HG03575 (cell line): ENCODE measurements around the gene MYO1G.

Experiments
- ATAC-seq: cut with Tn5 transposase; IDR thresholded peaks from one replicate; pipeline ENCODE4 v1.9.1; 2021; ENCODE audit not compliant: unreplicated experiment, insufficient number of reproducible peaks, low FRiP score; ENCODE audit errors: extremely low read depth

MYO1G gene

DNA sequence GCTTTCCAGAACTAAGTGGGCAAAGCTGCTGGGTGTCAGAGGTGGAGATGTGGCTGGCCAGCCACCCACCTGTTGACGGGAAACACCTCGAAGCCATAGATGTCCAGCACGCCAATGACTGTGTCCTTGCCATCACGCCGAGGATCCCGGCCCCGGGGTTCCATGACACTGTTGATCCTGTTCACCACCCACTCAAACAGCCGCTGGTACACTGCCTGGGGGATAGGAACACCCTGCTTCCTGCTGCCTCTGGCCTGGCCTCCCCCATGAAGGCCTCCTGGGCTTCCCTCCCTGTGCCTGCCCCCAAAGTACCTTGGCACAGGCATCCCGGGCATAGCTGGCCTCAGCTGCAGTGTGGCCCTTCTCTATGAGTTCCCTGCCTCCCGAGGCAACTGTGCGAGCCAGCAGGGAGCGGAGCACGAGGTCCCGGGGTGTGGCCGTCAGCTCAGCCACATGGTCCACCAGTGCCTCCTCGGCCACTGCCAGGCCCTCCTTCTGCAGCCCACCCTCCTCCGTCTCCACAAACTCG lies 8.2 kb downstream of the MYO1G start:
- no peak for ATAC-seq

DNA sequence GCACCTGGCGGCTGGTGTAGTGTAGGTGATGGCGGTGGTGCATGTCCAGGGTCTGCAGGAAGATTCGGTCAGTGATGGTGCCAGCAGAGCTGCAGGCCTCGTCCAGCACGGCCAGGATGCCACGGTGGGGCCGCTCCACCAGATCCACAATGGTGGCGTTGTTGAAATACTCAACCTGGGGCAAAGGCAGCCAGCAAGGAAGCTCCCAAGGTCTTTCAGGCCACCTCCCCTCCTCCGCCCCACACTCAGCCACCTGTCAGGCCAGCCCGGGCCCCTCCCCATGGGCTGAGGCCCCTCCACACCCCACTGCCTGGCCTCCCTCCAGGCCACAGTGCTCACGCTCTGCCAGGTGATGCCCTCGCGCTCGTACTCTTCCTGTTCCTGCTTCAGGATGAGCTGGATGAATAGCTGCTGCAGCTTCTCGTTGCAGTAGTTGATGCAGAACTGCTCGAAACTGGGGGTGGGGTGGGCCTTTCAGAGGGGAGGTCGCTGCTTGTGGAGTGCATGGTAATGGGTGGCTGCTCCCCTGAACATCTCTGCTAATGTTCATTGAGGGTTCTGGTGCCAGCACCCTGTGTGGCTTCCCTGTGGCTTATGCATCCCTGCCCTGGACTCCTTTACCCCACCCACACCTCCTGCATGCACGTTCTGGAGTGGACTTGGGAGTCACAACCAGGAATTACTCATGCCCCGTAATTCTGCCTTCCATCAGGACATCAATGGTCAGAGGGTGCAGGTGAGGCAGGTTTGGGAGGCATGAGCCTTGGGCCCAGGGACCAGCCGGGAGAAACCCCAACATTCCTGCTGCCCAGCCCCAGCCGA lies 8.9 kb downstream of the MYO1G start:
- no peak for ATAC-seq

DNA sequence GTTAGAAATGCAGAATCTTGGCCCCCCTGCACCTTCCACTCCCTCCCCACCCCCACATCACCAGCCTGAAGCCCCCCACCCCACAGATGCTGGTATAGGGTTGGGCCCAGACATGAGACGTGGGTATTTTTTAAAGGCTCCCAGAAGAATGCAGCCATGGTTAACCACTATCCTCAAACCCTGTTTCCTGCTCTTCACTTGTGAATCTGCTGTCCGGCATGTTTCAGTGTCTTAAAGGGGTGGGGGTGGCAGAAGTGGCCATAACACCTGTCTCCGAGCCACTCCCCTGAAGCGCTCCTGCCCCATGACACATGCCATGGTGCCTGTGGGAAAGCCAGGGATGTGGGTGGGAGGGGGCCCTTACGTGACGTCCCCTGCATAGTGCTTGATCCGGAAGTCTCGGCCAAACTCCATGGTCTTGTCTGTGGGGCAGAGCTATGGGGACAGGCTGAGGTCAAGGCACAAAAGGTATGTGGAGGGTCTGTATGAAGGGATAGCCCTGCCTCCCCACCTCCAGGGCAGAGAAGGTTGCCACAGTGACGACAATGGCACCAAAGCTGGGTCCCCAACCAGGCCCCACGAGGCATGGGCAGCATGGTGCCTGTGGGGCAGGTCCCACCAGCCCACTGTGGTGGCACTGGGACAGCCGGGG lies 9.6 kb downstream of the MYO1G start:
- no peak for ATAC-seq

DNA sequence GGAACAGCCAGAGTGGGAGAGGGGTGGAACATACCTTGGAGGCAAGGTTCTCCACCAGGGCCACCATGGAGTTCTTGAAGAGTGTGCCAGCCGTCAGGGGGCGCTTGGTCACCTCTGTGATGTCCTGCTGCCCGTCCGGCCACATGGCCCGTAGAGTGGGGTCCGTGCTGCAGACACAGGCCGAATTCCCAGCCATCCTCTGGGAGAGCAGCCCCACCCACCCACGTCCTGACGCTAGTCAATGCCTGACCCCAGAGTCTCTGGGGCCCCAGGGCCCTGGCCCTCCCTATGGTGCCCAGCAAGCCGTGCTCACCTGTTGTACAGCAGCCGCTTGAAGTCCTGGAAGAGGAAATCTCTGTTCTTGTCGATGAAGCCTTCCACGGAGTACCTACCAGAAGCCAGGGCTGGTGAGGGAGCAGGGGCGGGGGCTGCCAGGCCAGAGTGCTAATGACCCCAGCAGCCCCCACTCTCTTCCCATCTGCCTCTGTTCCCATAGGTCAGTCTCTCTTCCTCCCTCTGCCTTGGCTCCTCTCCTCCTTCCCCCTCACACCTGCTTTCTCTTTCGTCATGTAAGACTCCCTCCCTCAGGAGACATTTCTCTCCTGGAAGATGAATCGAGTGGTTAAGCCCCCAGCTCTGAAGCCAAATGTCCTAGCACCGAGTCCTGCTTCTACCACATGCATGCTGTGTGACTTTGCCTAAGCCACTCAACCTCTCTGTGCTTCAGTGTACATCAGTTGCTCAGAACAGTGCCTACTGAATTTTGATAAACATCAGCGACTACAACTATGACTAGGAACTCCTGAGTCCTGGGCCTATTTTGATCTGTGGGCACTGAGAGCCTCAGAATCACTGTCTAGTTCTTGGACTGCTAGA lies 11.0 kb downstream of the MYO1G start:
- no peak for ATAC-seq

DNA sequence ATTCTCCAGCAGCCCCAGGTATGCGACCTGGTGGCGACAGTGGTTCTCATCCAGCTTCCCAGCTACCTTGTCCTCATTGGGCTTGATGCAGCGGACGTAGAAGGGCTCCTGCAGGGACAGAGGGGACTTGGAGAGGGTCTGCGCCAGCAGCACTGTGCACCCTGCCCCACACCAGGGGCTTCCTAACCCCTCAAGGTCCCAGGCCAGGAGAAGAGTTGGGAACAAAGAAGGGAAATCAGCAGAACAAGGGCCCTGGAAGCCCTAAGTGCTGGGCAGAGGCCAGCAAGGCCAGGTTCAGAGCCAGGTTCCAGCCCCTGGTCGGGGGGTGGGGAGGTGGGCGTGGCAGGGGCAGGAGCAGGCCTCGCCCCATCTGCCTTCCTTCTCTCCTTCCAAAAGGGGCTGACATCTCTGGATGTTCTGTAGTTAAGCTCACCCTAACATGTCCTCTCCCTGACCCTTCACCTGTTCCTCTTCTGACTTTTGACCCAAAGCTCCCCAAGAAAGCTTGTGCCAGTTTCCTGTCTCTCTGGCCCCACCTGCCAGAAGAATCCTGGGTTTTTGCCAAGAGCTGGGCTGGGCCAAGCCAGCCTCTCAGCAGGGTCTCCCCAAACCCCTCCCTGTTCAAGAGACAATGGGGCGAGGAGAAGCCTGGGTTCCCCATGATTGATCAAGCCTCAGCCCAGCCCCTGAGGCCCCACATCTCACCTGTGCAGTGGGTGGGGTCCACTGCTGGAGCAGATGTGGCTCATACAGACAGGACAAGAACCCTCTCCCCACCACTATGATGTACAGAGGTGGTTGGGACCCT lies 11.9 kb downstream of the MYO1G start:
- no peak for ATAC-seq

DNA sequence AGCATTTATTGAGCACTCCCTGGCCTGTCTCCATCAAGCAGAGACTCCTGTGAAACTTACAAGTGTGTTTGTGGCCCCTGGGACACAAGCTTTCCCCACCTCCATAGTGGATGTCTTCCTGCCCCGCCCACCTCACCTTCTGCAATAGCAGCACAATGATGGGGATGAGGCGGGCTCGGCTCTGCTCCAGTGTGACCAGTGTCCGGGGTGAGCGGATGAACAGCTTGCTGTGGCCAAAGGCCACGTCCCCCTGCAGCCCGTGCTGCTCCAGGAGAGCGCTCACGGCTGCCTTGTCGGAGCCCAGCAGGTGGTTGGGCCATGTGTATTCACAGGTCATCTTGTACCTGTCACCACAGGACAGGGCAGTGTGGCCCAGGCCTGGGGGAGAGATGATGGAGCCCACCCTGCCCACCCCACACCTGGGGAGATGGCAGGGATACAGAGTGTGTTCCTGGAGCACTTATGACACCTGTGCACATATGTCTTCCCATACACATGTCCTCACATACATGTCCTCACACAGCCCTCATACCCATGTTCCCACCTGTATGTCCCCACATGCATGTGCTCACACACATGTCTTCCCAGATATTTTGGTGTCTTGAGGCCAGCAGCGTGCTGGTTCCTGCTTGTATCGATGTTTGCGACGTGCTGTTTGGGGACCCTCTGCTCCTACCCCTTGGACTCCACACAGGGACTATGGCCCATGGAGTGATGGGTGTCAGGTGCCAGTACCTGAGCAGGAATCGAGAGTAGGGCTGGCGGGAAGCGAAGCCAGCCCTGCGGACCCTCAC lies 12.7 kb downstream of the MYO1G start:
- ATAC-seq = no peak

DNA sequence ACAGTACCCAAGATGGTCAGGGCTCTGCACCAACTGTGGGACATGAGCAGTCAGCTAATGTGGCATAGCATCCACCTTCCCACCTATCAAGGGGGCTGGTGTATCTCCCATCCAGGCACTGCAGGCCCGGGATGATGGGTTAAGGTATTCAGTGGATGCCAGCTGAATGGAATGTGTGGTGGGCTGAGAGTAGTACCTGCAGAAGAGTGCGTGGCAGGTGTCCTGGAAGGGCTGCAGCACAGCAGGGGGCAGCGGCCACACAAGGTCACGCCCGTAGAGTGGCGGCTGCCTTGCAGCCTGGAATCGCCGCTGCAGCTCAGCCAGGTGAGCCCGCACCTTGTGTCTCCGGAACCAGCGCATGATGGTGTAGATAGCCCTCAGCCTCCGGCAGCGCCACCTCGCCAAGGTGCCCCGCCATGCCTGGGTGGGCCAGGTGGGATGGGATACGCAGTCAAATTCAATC lies 13.3 kb downstream of the MYO1G start:
- no peak for ATAC-seq

DNA sequence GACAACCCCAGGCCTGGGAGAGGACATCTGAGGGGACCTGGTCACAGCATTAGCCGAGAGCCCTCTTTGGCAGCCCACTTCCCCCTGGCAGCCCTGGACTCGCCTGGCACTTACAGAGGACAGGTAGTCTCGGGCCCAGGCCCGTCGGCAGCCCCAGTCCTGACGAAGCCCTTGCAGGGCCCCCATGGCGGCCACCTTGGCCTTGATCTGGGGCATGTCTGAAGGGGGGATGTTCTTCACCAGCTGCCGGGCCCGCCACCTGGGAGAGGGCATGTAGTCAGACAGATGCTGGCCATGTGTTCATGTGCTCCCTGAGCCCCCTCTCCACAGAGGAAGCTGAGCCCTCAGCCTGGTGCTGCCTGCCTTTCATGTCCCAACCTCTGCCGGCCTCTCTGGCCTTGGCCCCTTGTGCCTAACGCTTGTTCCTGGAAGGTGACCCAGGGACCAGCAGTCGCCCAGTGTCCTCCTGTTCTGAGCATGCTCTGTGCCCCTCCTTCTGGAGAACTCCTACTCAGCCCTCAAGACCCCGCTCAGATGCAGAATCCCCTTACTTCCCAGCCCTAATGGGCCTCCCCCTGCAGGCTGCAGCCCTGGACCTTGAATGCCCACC lies 13.9 kb downstream of the MYO1G start:
- no peak for ATAC-seq

DNA sequence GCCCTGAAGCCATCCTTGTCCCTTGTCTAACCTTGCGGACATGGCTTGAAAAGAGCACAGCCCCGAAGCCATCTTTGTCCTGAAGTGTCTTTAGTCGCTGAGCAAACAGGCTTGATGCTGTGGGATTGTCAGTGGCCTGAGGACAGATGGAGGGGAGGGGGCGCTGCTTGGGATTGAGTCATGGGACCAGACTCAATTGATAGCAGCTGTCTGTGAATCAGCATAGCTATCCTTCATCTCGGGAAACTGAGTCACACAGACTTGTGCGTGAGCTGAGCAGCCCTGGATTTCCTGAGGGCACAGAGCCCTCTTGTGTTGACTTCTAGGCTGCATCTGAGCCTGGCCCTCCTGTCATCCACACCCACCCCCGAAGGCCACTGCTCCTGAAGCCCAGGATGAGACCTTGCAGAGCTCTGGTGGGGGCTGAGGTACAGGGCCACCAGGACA lies 14.4 kb downstream of the MYO1G start:
- no peak for ATAC-seq

DNA sequence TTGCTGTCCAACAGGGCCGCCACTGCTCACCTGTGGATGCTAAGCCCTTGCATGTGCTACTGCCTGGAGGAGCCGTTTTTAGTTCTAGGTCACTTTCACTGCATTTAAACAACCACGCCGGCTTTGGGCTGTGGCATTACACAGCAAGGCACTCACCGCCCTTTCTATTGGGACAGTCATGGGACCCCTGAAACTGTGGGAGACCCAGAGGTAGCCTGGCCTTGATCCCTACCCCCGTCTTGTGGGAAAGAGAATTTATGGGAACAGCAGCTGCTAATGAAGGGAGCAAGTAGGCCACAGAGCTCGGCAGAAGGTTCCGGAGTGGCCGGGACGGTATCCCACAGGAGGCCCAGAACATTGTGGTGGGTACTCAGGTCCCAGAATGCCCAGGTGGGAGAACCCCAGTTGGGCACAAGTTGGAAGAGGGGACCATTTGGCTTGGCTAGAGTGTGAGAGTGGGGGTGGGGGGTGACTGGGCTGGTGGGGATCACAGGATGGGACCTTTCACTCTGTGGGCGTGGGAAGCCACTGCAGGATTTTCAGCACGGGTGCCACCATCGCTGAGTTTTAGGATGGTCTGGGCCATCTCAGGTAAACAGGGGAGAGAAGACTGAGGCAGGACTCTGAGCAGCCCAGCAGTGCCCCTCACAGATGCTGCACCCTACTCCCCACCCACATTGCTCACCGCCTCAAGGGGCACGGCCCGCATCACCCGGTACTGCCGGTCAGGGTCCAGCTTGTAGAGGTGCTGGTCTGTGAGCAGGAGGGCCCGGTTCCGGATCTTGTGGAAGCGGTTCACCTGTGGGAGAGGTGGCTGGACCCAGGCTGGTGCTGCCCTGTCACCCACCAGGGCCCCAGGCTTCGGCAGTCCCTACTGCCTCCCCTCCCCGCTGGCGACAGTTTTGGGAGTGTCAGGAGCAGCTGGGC lies 15.2 kb downstream of the MYO1G start:
- no peak for ATAC-seq

DNA sequence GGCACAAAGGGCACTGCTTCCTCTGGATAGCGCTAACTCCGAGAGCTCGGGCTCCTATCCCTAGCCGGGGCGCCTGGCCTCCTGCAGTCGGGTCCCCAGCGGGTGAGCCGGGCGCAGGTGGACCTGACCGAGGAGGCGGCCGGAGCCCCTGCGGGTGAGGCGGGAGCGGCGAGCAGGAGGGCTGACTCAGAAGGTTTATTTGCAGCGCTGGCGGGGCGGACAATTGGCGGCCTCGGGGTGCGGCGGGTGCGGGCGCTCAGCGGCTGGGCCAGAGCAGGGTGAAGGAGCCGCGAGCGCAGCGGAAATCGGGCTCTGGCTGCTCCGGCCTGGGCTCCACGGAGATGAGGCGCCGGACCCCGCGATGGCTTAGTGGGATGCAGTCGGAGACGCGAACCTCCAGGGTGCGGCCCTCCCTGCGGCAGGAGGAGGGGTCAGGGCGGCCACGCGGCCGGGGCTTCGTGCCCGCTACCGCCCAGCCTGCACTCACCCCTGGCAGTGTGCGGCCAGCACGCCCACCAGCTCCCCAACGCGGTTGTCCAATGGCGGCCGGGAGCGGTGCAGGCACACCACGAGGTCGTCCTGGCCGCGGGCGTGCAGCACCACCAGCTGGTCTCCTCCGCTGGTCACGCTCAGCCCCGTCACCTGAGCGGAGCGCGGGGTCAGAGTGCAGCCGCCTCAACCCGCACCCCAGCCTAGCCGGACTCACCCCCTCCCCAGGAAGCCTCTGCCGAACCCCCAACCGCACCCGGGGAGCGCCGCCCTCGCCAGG lies 16.1 kb downstream of the MYO1G start:
- no peak for ATAC-seq

DNA sequence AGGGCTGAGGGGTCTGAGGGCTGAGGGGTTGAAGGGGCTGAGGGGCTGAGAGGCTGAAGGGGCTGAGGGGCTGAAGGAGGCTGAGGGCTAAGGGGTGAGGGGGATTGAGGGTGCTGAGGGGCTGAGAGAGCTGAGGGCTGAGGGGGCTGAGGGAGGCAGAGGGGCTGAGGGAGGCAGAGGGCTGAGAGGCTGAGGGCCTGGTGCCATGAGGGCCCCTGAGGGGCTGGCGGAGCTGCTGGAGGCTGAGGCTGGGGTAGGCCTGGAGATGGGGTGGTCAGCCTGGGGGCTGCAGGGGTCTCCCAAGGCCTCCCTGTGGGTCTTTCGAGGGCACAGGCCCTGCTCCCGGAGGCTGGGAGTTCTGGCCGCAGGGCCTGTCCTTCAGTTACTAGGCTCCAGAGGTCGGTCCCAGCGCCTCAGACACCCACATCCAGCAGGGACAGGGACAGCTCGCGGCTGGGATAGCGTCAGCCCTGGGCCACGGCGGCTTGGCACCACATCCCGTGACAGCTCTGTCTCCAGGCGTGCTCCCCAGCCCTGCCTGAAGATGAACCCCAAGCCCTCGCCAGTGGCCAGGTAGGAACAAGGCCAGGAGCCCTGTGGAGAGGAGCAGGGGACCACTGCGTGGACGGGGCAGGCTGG lies 16.9 kb downstream of the MYO1G start:
- ATAC-seq = no peak

DNA sequence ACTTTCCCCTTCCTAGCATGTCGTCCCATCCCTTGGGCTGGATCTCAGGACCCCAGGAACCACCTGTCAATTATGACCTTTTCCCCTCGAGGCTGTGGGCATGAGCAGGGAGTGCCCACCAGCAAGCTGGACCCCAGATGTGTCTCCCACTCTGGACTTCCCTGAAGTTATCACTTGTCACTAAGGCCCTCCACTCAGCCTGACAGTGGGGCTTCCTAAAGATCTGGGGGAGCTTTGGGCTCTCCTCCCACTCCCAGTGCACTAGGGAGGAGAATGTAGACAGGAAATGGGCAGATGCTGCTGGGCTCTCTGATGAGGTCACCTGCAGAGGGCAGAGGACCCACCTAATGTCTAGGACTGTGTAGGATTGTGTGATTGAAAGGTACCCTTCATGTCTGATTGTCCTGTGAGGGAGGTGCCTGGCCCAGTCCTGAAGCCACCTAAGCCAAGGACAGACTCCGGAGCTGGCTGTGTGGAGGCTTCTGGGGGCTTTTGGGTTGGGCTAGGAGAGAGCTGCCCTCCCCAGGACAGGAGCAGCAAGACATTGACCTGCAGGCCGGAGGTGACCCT lies 18.7 kb downstream of the MYO1G start:
- ATAC-seq = no peak

DNA sequence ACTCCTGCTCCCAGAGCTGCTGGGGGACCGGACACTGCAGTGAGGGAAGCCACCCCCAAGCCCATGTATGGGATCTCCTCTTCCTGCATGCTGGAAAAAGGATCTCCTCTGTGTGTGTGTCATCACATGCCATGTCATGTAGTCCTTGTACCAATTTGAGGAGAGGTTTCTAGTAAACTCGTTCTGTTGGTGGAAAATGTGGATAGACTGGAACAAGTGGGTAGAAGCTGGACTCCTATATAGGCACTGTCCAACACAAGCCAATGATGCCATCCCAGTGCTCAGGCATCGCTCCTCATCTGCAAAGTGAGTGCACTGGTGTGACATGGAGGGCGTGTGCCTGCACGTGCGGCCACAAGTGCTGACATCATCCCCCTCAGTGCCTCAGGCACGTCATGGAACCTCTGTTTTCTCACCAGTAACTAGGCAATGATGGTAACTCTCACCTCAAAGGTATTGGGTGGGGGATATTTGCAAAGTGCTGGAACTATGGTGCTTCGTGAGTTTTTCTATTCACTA lies 19.3 kb downstream of the MYO1G start:
- ATAC-seq = no peak
